H1 (cell line): Measurements from ENCODE around the gene DNAJC10. TPM values are rescaled to one million over a fixed set of nuclear protein-coding genes. Genes with fewer than 3 reads are reported as not detected.

Experiments used
- CTCF ChIA-PET: fragments of 300-600 bp; sonication (Branson Sonifier 250); formaldehyde crosslinking; loops from one replicate; lab custom pipeline; 2021; ENCODE audit not compliant: partially characterized antibody; lab: Charles Lee
- POLR2A ChIA-PET: fragments of 300-600 bp; sonication (Branson Sonifier 250); formaldehyde crosslinking; loops from one replicate; lab custom pipeline; 2021; ENCODE audit warnings: inconsistent platforms; ENCODE audit not compliant: partially characterized antibody; lab: Charles Lee
- DNase-seq, 2 experiments: peaks; one replicate each; pipeline versions ENCODE4 v3.0.0 to v3.0.0-alpha.2; 2010 to 2022; ENCODE audit warnings: low spot score in 2 of 2, low read depth in 1 of 2, mixed read lengths in 1 of 2
- FAIRE-seq: peaks from 2 replicates; lab custom pipeline; 2011; peaks lifted over from hg19 to GRCh38; lab: Jason Lieb, UNC
- H2AFZ ChIP-seq: 2 replicates; pipeline ENCODE4 v1.8.1; 2012; ENCODE audit warnings: low read length, inconsistent platforms
- H2AK5ac ChIP-seq: 2 replicates; pipeline ENCODE4 v1.6.1; 2013; ENCODE audit warnings: low read depth, low read length
- H2BK120ac ChIP-seq: replicated peaks from 2 replicates; pipeline ENCODE3; 2013; ENCODE audit warnings: low read depth, low read length, inconsistent platforms
- H2BK12ac ChIP-seq: 2 replicates; pipeline ENCODE4 v1.6.1; 2013; ENCODE audit warnings: low read depth, low read length
- H2BK15ac ChIP-seq: 2 replicates; pipeline ENCODE4 v1.6.1; 2013; ENCODE audit warnings: low read length
- H2BK20ac ChIP-seq: 2 replicates; pipeline ENCODE4 v1.6.1; 2013; ENCODE audit warnings: low read length
- H2BK5ac ChIP-seq: 2 replicates; pipeline ENCODE4 v1.6.1; 2013; ENCODE audit warnings: low read depth, low read length
- H3K14ac ChIP-seq: 2 replicates; pipeline ENCODE4 v1.6.1; 2013; ENCODE audit warnings: inconsistent platforms; ENCODE audit not compliant: insufficient read length
- H3K18ac ChIP-seq: 2 replicates; pipeline ENCODE4 v1.6.1; 2013; ENCODE audit warnings: low read length; ENCODE audit errors: extremely low read depth
- H3K23ac ChIP-seq: 2 replicates; pipeline ENCODE4 v1.6.1; 2013; ENCODE audit warnings: inconsistent platforms; ENCODE audit not compliant: insufficient read length
- H3K23me2 ChIP-seq: 2 replicates; pipeline ENCODE4 v1.6.1; 2013; ENCODE audit warnings: low read depth, low read length
- H3K27ac ChIP-seq: 2 replicates; pipeline ENCODE4 v1.6.1; 2011; ENCODE audit warnings: low read depth, low read length, inconsistent platforms
- H3K27me3 ChIP-seq, 4 experiments: replicated peaks in 1 of 4; 1 replicate in 1 of 4; 2 replicates in 3 of 4; pipeline versions ENCODE4 v1.6.1 to v1.8.1; 2011 to 2013; ENCODE audit warnings: low read length in 3 of 4, mild to moderate bottlenecking in 3 of 4, inconsistent platforms in 2 of 4, mixed read lengths in 2 of 4, moderate library complexity in 1 of 4; ENCODE audit not compliant: control insufficient read depth in 3 of 4, insufficient read depth in 3 of 4; ENCODE audit errors: extremely low read depth in 1 of 4
- H3K36me3 ChIP-seq, 4 experiments: 2 replicates each; pipeline versions ENCODE4 v1.6.1 to v1.8.1; 2011 to 2013; ENCODE audit warnings: mild to moderate bottlenecking in 4 of 4, low read length in 3 of 4, moderate library complexity in 2 of 4, control low read depth in 1 of 4, inconsistent platforms in 1 of 4; ENCODE audit not compliant: insufficient read depth in 4 of 4, control insufficient read depth in 2 of 4
- H3K4ac ChIP-seq: replicated peaks from 2 replicates; pipeline ENCODE3; 2013; ENCODE audit warnings: low read length, low read depth, mixed read lengths, inconsistent platforms; ENCODE audit not compliant: insufficient read length
- H3K4me1 ChIP-seq, 4 experiments: replicated peaks in 1 of 4; 1 replicate in 1 of 4; 2 replicates in 3 of 4; pipeline versions ENCODE4 v1.6.1 to v1.8.1; 2011 to 2013; ENCODE audit warnings: low read length in 3 of 4, inconsistent platforms in 2 of 4, mixed read lengths in 1 of 4; ENCODE audit not compliant: insufficient read depth in 4 of 4, control insufficient read depth in 3 of 4
- H3K4me2 ChIP-seq, 2 experiments: 2 replicates each; pipeline versions ENCODE4 v1.6.1 to v1.8.1; 2011 to 2013; ENCODE audit warnings: low read depth in 2 of 2, low read length in 2 of 2, control low read depth in 1 of 2, inconsistent platforms in 1 of 2, mild to moderate bottlenecking in 1 of 2; ENCODE audit not compliant: insufficient read depth in 1 of 2
- H3K4me3 ChIP-seq, 4 experiments: fragments of 200-600, 300-600 bp in 1 of 4; sonication (generic), shearing (Covaris generic), sonication (Bioruptor Twin) in 1 of 4; 2 replicates each; pipeline versions ENCODE4 v1.5.1 to v1.8.1; 2011 to 2016; ENCODE audit warnings: low read length in 4 of 4, low read depth in 3 of 4, control low read depth in 2 of 4, inconsistent platforms in 2 of 4, mild to moderate bottlenecking in 2 of 4, mixed read lengths in 1 of 4, moderate library complexity in 1 of 4; ENCODE audit not compliant: insufficient read depth in 2 of 4; ENCODE audit errors: extremely low read depth in 1 of 4
- H3K56ac ChIP-seq: replicated peaks from 2 replicates; pipeline ENCODE3; 2013; ENCODE audit warnings: low read depth, mild to moderate bottlenecking, mixed read lengths, low read length, inconsistent platforms; ENCODE audit not compliant: insufficient read length
- H3K79me1 ChIP-seq: 2 replicates; pipeline ENCODE4 v1.6.1; 2013; ENCODE audit warnings: low read depth, low read length, control low read depth
- H3K79me2 ChIP-seq, 2 experiments: 2 replicates each; pipeline versions ENCODE4 v1.6.1 to v1.8.1; 2012 to 2013; ENCODE audit warnings: low read length in 2 of 2, mild to moderate bottlenecking in 2 of 2, inconsistent platforms in 1 of 2; ENCODE audit not compliant: insufficient read depth in 2 of 2, control insufficient read depth in 1 of 2
- H3K9ac ChIP-seq, 4 experiments: replicated peaks in 1 of 4; 1 replicate in 1 of 4; 2 replicates in 3 of 4; pipeline versions ENCODE4 v1.6.1 to v1.8.1; 2011 to 2013; ENCODE audit warnings: low read depth in 3 of 4, low read length in 3 of 4, control low read depth in 2 of 4, mild to moderate bottlenecking in 2 of 4, moderate library complexity in 2 of 4, inconsistent platforms in 1 of 4; ENCODE audit errors: extremely low read depth in 1 of 4
- H3K9me3 ChIP-seq, 2 experiments: 2 replicates each; pipeline versions ENCODE4 v1.6.1 to v1.8.1; 2012 to 2013; ENCODE audit warnings: mild to moderate bottlenecking in 2 of 2, moderate library complexity in 2 of 2, control low read depth in 1 of 2, inconsistent platforms in 1 of 2, low read depth in 1 of 2, low read length in 1 of 2, mixed read lengths in 1 of 2; ENCODE audit not compliant: insufficient read depth in 2 of 2
- H4K20me1 ChIP-seq, 2 experiments: replicated peaks in 1 of 2; 2 replicates each; pipeline versions ENCODE3 to v1.8.1; 2011 to 2013; ENCODE audit warnings: inconsistent platforms in 2 of 2, low read length in 2 of 2, mild to moderate bottlenecking in 1 of 2; ENCODE audit not compliant: insufficient read depth in 2 of 2, control insufficient read depth in 1 of 2
- H4K5ac ChIP-seq: 2 replicates; pipeline ENCODE4 v1.6.1; 2013; ENCODE audit warnings: low read length, low read depth, mixed read lengths, inconsistent platforms; ENCODE audit not compliant: insufficient read length
- H4K8ac ChIP-seq: 2 replicates; pipeline ENCODE4 v1.8.0; 2013; ENCODE audit warnings: mild to moderate bottlenecking, moderate library complexity, low read length, inconsistent platforms; ENCODE audit not compliant: insufficient read depth; ENCODE audit errors: extremely low read depth
- H4K91ac ChIP-seq: replicated peaks from 2 replicates; pipeline ENCODE3; 2013; ENCODE audit warnings: low read length, mixed read lengths, inconsistent platforms; ENCODE audit not compliant: insufficient read length
- CEBPB ChIP-seq: IDR thresholded peaks from 2 replicates; pipeline ENCODE4 v1.6.1; 2012; ENCODE audit warnings: low read depth, low read length
- GABPA ChIP-seq: IDR thresholded peaks from 2 replicates; pipeline ENCODE4 v1.6.1; 2011; ENCODE audit warnings: mild to moderate bottlenecking, low read length, moderate library complexity, borderline replicate concordance; ENCODE audit not compliant: insufficient read depth
- POU5F1 ChIP-seq: IDR thresholded peaks from 2 replicates; pipeline ENCODE4 v1.6.1; 2011; ENCODE audit warnings: low read depth, mild to moderate bottlenecking, low read length, moderate library complexity
- TBP ChIP-seq: IDR thresholded peaks from 2 replicates; pipeline ENCODE4 v1.6.1; 2011; ENCODE audit warnings: low read depth, low read length, improper control_type of control experiment
- WGBS, 2 experiments: shearing (Covaris generic) in 1 of 2; methylation state at CpG; one replicate each; pipeline versions ENCODE4 v1.1.6 to v1.1.7; 2013 to 2015; ENCODE audit warnings: low lambda C conversion rate in 2 of 2, mixed read lengths in 2 of 2, inconsistent platforms in 1 of 2, low coverage in 1 of 2, missing lambda C conversion rate in 1 of 2; ENCODE audit not compliant: insufficient replicate concordance in 2 of 2, insufficient coverage in 1 of 2, insufficient read length in 1 of 2; ENCODE audit errors: extremely low coverage in 1 of 2, missing lambda C conversion rate in 1 of 2; 5-methylcytosine and 5-hydroxymethylcytosine counted together
- polyA plus RNA-seq, 7 experiments: library from polyadenylated mRNA; depleted of rRNA in 3 of 7; stranded (reverse) in 5 of 7; unstranded in 2 of 7; fragments of >200 nt in 5 of 7; fragments of 200-250 nt in 2 of 7; gene quantifications; 1 replicate in 5 of 7; 2 replicates in 1 of 7; 4 replicates in 1 of 7; pipeline versions ENCODE4 v1.2.1 to v1.2.3, GENCODE V29; 2011 to 2013; ENCODE audit warnings: missing spikeins in 2 of 7, mixed read lengths in 2 of 7
- total RNA-seq: library from RNA; stranded (reverse); fragmentation: NEBNext Ultra II Directional; extraction: Animal tissue kit (Norgen Biotek cat#: 25700); gene quantifications from 2 replicates; pipeline ENCODE4 v1.2.1, GENCODE V29; 2021

Gene DNAJC10
- total and polyA plus RNA-seq, 2 of the 8 experiments (the other 6 are each of a cell fraction or from before 2014, with no cell fraction given) = 23.2 to 121 TPM

DNA sequence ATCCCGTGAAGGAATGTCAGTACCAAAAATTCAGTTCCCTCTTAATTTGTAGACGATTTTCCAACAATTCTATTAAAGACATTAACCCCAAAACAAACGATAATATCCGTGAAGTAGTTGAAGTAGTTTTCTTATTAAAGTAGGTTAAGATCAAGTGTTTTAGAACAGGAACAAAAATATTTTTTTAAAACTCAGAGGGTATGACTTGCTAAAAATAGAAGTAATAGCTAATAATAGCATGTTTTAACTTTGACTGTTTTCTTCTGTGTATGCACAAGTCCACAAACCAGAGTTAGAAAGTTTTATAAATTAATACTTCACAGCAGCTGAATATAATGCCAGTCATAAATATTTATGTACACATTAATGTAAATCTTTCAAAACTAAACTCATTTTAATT is 2.4 kb downstream of the DNAJC10 start:
- Histone ChIP-seq H3K4me2 (no peak overlapping the region), H2BK12ac (no peak overlapping the region), H3K23me2 (peaks cover 6% of the 10 kb centered on the region), H3K4ac (no peak overlapping the region), H3K27ac (no peak overlapping the region), H4K20me1 (no peaks in the 10 kb centered on the region), H2BK15ac (no peak overlapping the region), H3K4me3 (no peak overlapping the region), H2AK5ac (no peak overlapping the region), H2AFZ (no peak overlapping the region), H3K36me3 (peaks cover 0 to 51% (median 7%) of the 10 kb centered on the region in 4 experiments; a peak in 6 of 8 replicates), H3K4me1 (no peaks in the 10 kb centered on the region; a peak in 1 of 7 replicates), H3K79me2 (peaks cover 0 to 19% of the 10 kb centered on the region in 2 experiments; a peak in 2 of 4 replicates), H3K14ac (no peak overlapping the region), H2BK20ac (no peak overlapping the region), H3K18ac (no peak overlapping the region), H3K9ac (no peak overlapping the region), H4K8ac (no peak overlapping the region), H4K91ac (no peak overlapping the region), H3K79me1 (0 out of 2 replicates have a peak, but pooled peaks cover 3% of the 10 kb centered on the region), H4K5ac (no peak overlapping the region), H3K23ac (no peak overlapping the region), H3K56ac (no peak overlapping the region), H2BK5ac (no peak overlapping the region), H3K9me3 (no peaks in the 10 kb centered on the region), H3K27me3 (no peaks in the 10 kb centered on the region), H2BK120ac (no peak overlapping the region)
- ChIA-PET CTCF (no interaction called here), POLR2A (no interaction called here)
- DNase-seq = no peak
- 91% methylated on average over 4 of the region's 4 CpGs; no CpG with 5 or more reads in 1 of the 2 experiments for WGBS, 2 experiments
- no peak for FAIRE-seq
- TF ChIP-seq POU5F1 (no peak), GABPA (no peak), CEBPB (no peak), TBP (no peak)
